IMR-90 (cell line): Measurements from ENCODE around the gene LMX1A. TPM values are rescaled to one million over a fixed set of nuclear protein-coding genes. Genes with fewer than 3 reads are reported as not detected.

ENCODE experiments used
- ATAC-seq: fragments of 200-7000 bp; cut with Tn5 transposase; 2 replicates; pipeline ENCODE4 v1.9.1; 2020; ENCODE audit warnings: low read depth, mild to moderate bottlenecking, moderate library complexity
- BruUV-seq: library from RNA; stranded (reverse); fragments of 400-500 nt; replicated peaks from 2 replicates; lab custom pipeline; 2021; lab: Mats Ljungman, UMichigan
- CTCF ChIA-PET: fragments of 300-600 bp; formaldehyde crosslinking; extraction: SDS; loops from one replicate; lab custom pipeline; 2021; ENCODE audit warnings: antibody characterized with exemption; lab: Yijun Ruan, JAX
- POLR2A ChIA-PET: fragments of 300-600 bp; sonication (Branson Sonifier 250); formaldehyde crosslinking; loops from one replicate; lab custom pipeline; 2022; ENCODE audit warnings: antibody characterized with exemption; ENCODE audit not compliant: unreplicated experiment; lab: Charles Lee
- DNase-seq: peaks from one replicate; pipeline ENCODE4 v3.0.0; 2013
- H2AFZ ChIP-seq: replicated peaks from 2 replicates; pipeline ENCODE3; 2013; ENCODE audit warnings: low read length, mild to moderate bottlenecking; ENCODE audit not compliant: poor library complexity
- H2AK5ac ChIP-seq: 2 replicates; pipeline ENCODE4 v1.6.1; 2013; ENCODE audit warnings: low read depth, low read length, inconsistent platforms
- H2AK9ac ChIP-seq: replicated peaks from 2 replicates; pipeline ENCODE3; 2013; ENCODE audit warnings: mild to moderate bottlenecking, low read depth, low read length, moderate library complexity; ENCODE audit not compliant: poor library complexity
- H2BK120ac ChIP-seq: 2 replicates; pipeline ENCODE4 v1.6.1; 2013; ENCODE audit warnings: low read depth, low read length, inconsistent platforms
- H2BK15ac ChIP-seq: 3 replicates; pipeline ENCODE4 v1.6.1; 2013; ENCODE audit warnings: low read depth, low read length, inconsistent platforms
- H2BK20ac ChIP-seq: 2 replicates; pipeline ENCODE4 v1.6.1; 2013; ENCODE audit warnings: low read depth, mild to moderate bottlenecking, inconsistent platforms, low read length, moderate library complexity
- H2BK5ac ChIP-seq: 2 replicates; pipeline ENCODE4 v1.6.1; 2013; ENCODE audit warnings: mild to moderate bottlenecking, low read depth, low read length, inconsistent platforms; ENCODE audit not compliant: poor library complexity, severe bottlenecking
- H3K14ac ChIP-seq: replicated peaks from 2 replicates; pipeline ENCODE4 v1.6.1; 2013; ENCODE audit warnings: low read depth, low read length, inconsistent platforms
- H3K18ac ChIP-seq: 2 replicates; pipeline ENCODE4 v1.6.1; 2013; ENCODE audit warnings: low read depth, low read length, control low read depth
- H3K23ac ChIP-seq: 2 replicates; pipeline ENCODE4 v1.6.1; 2013; ENCODE audit warnings: low read depth, low read length, inconsistent platforms
- H3K27ac ChIP-seq: 2 replicates; pipeline ENCODE4 v1.5.1; 2013; ENCODE audit warnings: mild to moderate bottlenecking, control low read depth, low read length; ENCODE audit not compliant: insufficient read depth
- H3K27me3 ChIP-seq: 2 replicates; pipeline ENCODE4 v1.6.1; 2013; ENCODE audit warnings: low read length; ENCODE audit not compliant: control insufficient read depth, insufficient read depth
- H3K36me3 ChIP-seq: 2 replicates; pipeline ENCODE4 v1.6.1; 2013; ENCODE audit warnings: low read length, mixed read lengths; ENCODE audit not compliant: control insufficient read depth, insufficient read depth
- H3K4ac ChIP-seq: 2 replicates; pipeline ENCODE4 v1.6.1; 2013; ENCODE audit warnings: low read depth, low read length, inconsistent platforms
- H3K4me1 ChIP-seq: 2 replicates; pipeline ENCODE4 v1.6.1; 2013; ENCODE audit warnings: low read length, mixed read lengths; ENCODE audit not compliant: control insufficient read depth, insufficient read depth
- H3K4me2 ChIP-seq: 2 replicates; pipeline ENCODE4 v1.6.1; 2013; ENCODE audit warnings: low read depth, mild to moderate bottlenecking, control low read depth, low read length, moderate library complexity
- H3K4me3 ChIP-seq: 2 replicates; pipeline ENCODE4 v1.5.1; 2013; ENCODE audit warnings: low read depth, mild to moderate bottlenecking, control low read depth, low read length, moderate library complexity; ENCODE audit not compliant: insufficient read depth
- H3K56ac ChIP-seq: 2 replicates; pipeline ENCODE4 v1.6.1; 2013; ENCODE audit warnings: low read length, inconsistent platforms; ENCODE audit not compliant: insufficient read depth; ENCODE audit errors: extremely low read depth
- H3K79me1 ChIP-seq, 2 experiments: 2 replicates each; pipeline ENCODE4 v1.6.1; 2013; ENCODE audit warnings: low read length in 2 of 2, inconsistent platforms in 1 of 2, low read depth in 1 of 2
- H3K9ac ChIP-seq: 2 replicates; pipeline ENCODE4 v1.6.1; 2013; ENCODE audit warnings: low read depth, low read length, control low read depth
- H3K9me1 ChIP-seq: 2 replicates; pipeline ENCODE4 v1.6.1; 2013; ENCODE audit warnings: low read length, inconsistent platforms; ENCODE audit not compliant: insufficient read depth
- H3K9me3 ChIP-seq: 2 replicates; pipeline ENCODE4 v1.6.1; 2013; ENCODE audit warnings: low read length; ENCODE audit not compliant: control insufficient read depth, insufficient read depth
- H4K20me1 ChIP-seq: 2 replicates; pipeline ENCODE4 v1.6.1; 2013; ENCODE audit warnings: low read length, inconsistent platforms; ENCODE audit not compliant: insufficient read depth
- H4K5ac ChIP-seq: 2 replicates; pipeline ENCODE4 v1.6.1; 2013; ENCODE audit warnings: mild to moderate bottlenecking, low read depth, low read length, control low read depth
- H4K8ac ChIP-seq, 2 experiments: 2 replicates each; pipeline ENCODE4 v1.6.1; 2013; ENCODE audit warnings: low read depth in 2 of 2, low read length in 2 of 2, control low read depth in 1 of 2, inconsistent platforms in 1 of 2
- H4K91ac ChIP-seq: 2 replicates; pipeline ENCODE4 v1.6.1; 2013; ENCODE audit warnings: low read depth, low read length, inconsistent platforms; ENCODE audit not compliant: insufficient read depth
- BHLHE40 ChIP-seq: fragments of 150-350 bp; IDR thresholded peaks from 2 replicates; pipeline ENCODE4 v1.6.1; 2016; ENCODE audit warnings: mild to moderate bottlenecking, low read depth, low read length
- CEBPB ChIP-seq: IDR thresholded peaks from 2 replicates; pipeline ENCODE4 v1.6.1; 2012; ENCODE audit warnings: low read depth, low read length, improper control_type of control experiment
- CHD1 ChIP-seq: IDR thresholded peaks from 2 replicates; pipeline ENCODE4 v1.6.1; 2012; ENCODE audit warnings: low read depth, low read length, improper control_type of control experiment
- CTCF ChIP-seq: conservative IDR thresholded peaks from 2 replicates; pipeline ENCODE4 v1.5.1; 2012; ENCODE audit warnings: mild to moderate bottlenecking, low read depth, low read length, improper control_type of control experiment
- ELK1 ChIP-seq: fragments of 150-350 bp; IDR thresholded peaks from 2 replicates; pipeline ENCODE4 v1.6.1; 2016; ENCODE audit warnings: low read depth, mild to moderate bottlenecking, low read length, moderate library complexity, borderline replicate concordance
- FOS ChIP-seq: fragments of 150-350 bp; IDR thresholded peaks from 2 replicates; pipeline ENCODE4 v1.6.1; 2016; ENCODE audit warnings: low read depth, low read length
- MAFK ChIP-seq: IDR thresholded peaks from 2 replicates; pipeline ENCODE4 v1.6.1; 2012; ENCODE audit warnings: low read depth, low read length, improper control_type of control experiment
- MAZ ChIP-seq: IDR thresholded peaks from 2 replicates; pipeline ENCODE4 v1.6.1; 2012; ENCODE audit warnings: low read depth, mild to moderate bottlenecking, low read length, improper control_type of control experiment, moderate library complexity, borderline replicate concordance
- MXI1 ChIP-seq: IDR thresholded peaks from 2 replicates; pipeline ENCODE4 v1.6.1; 2012; ENCODE audit warnings: low read depth, mild to moderate bottlenecking, low read length, moderate library complexity, borderline replicate concordance
- NFE2L2 ChIP-seq: fragments of 150-350 bp; IDR thresholded peaks from 2 replicates; pipeline ENCODE4 v1.6.1; 2016; ENCODE audit warnings: low read depth, mild to moderate bottlenecking, low read length
- POLR2A ChIP-seq: IDR thresholded peaks from 2 replicates; pipeline ENCODE4 v1.6.1; 2012; ENCODE audit warnings: mild to moderate bottlenecking, low read depth, low read length
- RAD21 ChIP-seq: IDR thresholded peaks from 2 replicates; pipeline ENCODE4 v1.6.1; 2012; ENCODE audit warnings: low read length, improper control_type of control experiment
- RCOR1 ChIP-seq: IDR thresholded peaks from 2 replicates; pipeline ENCODE4 v1.6.1; 2012; ENCODE audit warnings: mild to moderate bottlenecking, low read length, improper control_type of control experiment; ENCODE audit not compliant: insufficient replicate concordance
- RFX5 ChIP-seq: IDR thresholded peaks from 2 replicates; pipeline ENCODE4 v1.8.0; 2012; ENCODE audit warnings: low read depth, mild to moderate bottlenecking, low read length, moderate library complexity
- SMC3 ChIP-seq: fragments of 150-350 bp; IDR thresholded peaks from 2 replicates; pipeline ENCODE4 v1.6.1; 2016; ENCODE audit warnings: low read depth, mild to moderate bottlenecking, antibody characterized with exemption, low read length, moderate library complexity
- WGBS, 2 experiments: methylation state at CpG; one replicate each; pipeline versions ENCODE4 v1.1.5 to v1.1.7; 2013; ENCODE audit warnings: missing lambda C conversion rate in 2 of 2; ENCODE audit not compliant: insufficient read length in 1 of 2; ENCODE audit errors: extremely low coverage in 2 of 2; 5-methylcytosine and 5-hydroxymethylcytosine counted together
- dilution Hi-C: fragments of 300-500 bp; cut with HindIII; formaldehyde crosslinking; loops from one replicate; pipeline ENCODE4 v1.14.3; 2018; ENCODE audit warnings: low sequenced_read_pairs; ENCODE audit not compliant: unreplicated experiment
- in situ Hi-C: fragments of 300-500 bp; cut with MboI; formaldehyde crosslinking; loops from 3 replicates; pipeline ENCODE4 v1.14.3; 2019; ENCODE audit warnings: low sequenced_read_pairs, inconsistent platforms, mixed read lengths
- intact Hi-C: fragments of 100-400 bp; cut with micrococcal nuclease; formaldehyde crosslinking; loops from 2 replicates; pipeline ENCODE4 v1.10.0; 2022
- polyA plus RNA-seq, 3 experiments: library from polyadenylated mRNA; depleted of rRNA; stranded (reverse); fragments of >200 nt; gene quantifications; 2 replicates each; pipeline ENCODE4 v1.2.3, GENCODE V29; 2012; ENCODE audit warnings: low replicate concordance in 1 of 3
- total RNA-seq: library from RNA; depleted of rRNA; stranded (reverse); fragments of >200 nt; gene quantifications from 2 replicates; pipeline ENCODE4 v1.2.3, GENCODE V29; 2012
- TF ChIP-seq, protein P1 (sequence below): fragments of 150-350 bp; IDR thresholded peaks from 2 replicates; pipeline ENCODE4 v1.6.1; 2017; ENCODE audit warnings: mild to moderate bottlenecking, antibody characterized with exemption, low read length, low read depth

Gene LMX1A
- total and polyA plus RNA-seq, 2 of the 4 experiments (the other 2 are of a cell fraction) = not detected

DNA sequence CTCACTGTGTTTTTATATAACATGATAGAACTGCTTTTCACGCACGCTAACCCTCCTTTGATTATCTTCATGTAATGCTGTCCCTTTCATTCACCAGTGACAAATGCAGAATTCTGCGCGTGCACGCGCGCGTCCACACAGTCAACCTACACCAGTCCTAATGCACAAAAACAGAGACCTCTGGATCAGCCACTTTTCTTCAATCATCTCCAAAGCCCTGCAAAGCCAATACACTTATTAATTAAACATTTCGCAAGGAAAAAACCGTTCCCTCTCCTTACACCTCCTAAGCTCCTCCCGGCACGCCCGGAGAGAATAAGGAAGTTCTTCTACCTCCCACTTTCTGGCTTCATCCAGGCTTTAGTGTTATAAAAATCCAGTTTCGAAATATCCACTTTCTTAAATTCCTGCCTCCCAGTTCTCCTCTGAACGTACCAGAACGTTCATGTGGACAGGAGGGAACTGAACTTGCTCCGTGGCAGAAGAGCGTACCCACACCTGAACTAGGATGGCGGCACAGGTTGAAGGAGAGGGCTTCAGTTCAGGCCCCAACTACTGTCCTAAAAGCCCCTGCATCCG, 4.6 kb downstream of the LMX1A start:
- no TSS peak for BruUV-seq
- Histone ChIP-seq H3K4ac (no peak overlapping the region), H2BK15ac (no peak overlapping the region), H3K9ac (no peak overlapping the region), H3K4me3 (no peak overlapping the region), H3K9me1 (no peaks in the 10 kb centered on the region), H4K8ac (no peak overlapping the region), H3K4me2 (no peak overlapping the region), H4K5ac (no peak overlapping the region), H3K56ac (no peak overlapping the region), H3K27ac (no peak overlapping the region), H2BK5ac (no peak overlapping the region), H3K36me3 (no peaks in the 10 kb centered on the region), H3K23ac (no peak overlapping the region), H2BK20ac (no peak overlapping the region), H4K91ac (no peak overlapping the region), H2AFZ (no peak overlapping the region), H3K9me3 (no peaks in the 10 kb centered on the region), H2AK5ac (no peak overlapping the region), H3K18ac (no peak overlapping the region), H4K20me1 (no peaks in the 10 kb centered on the region), H2BK120ac (no peak overlapping the region), H3K14ac (no peak overlapping the region), H3K4me1 (no peaks in the 10 kb centered on the region), H3K79me1 (no peaks in the 10 kb centered on the region), H2AK9ac (no peak overlapping the region), H3K27me3 (peaks cover 48% of the 10 kb centered on the region)
- 8% methylated on average over 2 of the region's 20 CpGs; no CpG with 5 or more reads in 1 of the 2 experiments for WGBS, 2 experiments
- TF ChIP-seq RCOR1 = no peak
- no peak for TF ChIP-seq ELK1
- TF ChIP-seq SMC3 = no peak
- TF ChIP-seq, protein P1, sequence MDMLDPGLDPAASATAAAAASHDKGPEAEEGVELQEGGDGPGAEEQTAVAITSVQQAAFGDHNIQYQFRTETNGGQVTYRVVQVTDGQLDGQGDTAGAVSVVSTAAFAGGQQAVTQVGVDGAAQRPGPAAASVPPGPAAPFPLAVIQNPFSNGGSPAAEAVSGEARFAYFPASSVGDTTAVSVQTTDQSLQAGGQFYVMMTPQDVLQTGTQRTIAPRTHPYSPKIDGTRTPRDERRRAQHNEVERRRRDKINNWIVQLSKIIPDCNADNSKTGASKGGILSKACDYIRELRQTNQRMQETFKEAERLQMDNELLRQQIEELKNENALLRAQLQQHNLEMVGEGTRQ = no peak
- no peak for TF ChIP-seq MAZ
- no peak for TF ChIP-seq FOS
- no peak for TF ChIP-seq RAD21
- TF ChIP-seq BHLHE40 = no peak
- TF ChIP-seq MAFK = no peak
- TF ChIP-seq CTCF = no peak
- TF ChIP-seq CEBPB = no peak
- TF ChIP-seq MXI1 = no peak
- no peak for TF ChIP-seq POLR2A
- no peak for TF ChIP-seq CHD1
- TF ChIP-seq NFE2L2 = no peak
- no peak for TF ChIP-seq RFX5
- intact Hi-C loops (no loop called here), dilution Hi-C loops (no loop called here), in situ Hi-C loops (no loop called here)
- DNase-seq (no peak), ATAC-seq (no peak)
- ChIA-PET CTCF (no interaction called here), POLR2A (no interaction called here)
